ENCODE measurements around the gene MEIS1. TPM values are rescaled to one million over a fixed set of nuclear protein-coding genes. Genes with fewer than 3 reads are reported as not detected.

Gene MEIS1
- total and polyA plus RNA-seq, 2 of the 8 experiments (the other 6 are each of a cell fraction or from before 2014, with no cell fraction given): 0.17 to 1.2 TPM

DNA sequence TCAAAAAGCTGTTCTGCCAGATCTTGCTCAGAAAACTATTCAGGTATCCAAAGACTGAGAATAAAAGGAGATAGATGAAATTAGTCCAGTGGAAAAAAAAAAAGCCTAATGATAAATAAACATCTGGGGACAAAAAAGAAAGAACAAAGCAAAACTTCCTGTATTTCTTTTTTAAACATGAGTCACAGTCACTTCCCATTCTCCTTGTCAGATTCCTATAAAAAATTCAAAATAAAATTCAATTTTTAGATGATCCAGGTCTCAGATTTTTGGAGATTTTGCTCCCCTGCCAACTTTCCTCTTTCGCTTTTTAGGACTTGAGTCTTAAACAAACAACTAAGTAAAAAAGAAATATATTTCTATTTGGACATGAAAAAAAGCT is 127.4 kb downstream of the MEIS1 start (continued):
- TF ChIP-seq EP300 (IDR thresholded peaks at IDR 0.05; ENCODE audit: borderline replicate concordance in 1 of 2, low read depth in 2 of 2, low read length in 2 of 2) (no peak), KDM4A (IDR thresholded peaks at IDR 0.05; ENCODE audit: low read depth, low read length, severe bottlenecking) (no peak)

Data from H1 (cell line).